ENCODE data around the gene EXOC2.
A peak's percentile ranks its signal among the peaks of the same experiment; 100 is the strongest.

EXOC2 gene

DNA sequence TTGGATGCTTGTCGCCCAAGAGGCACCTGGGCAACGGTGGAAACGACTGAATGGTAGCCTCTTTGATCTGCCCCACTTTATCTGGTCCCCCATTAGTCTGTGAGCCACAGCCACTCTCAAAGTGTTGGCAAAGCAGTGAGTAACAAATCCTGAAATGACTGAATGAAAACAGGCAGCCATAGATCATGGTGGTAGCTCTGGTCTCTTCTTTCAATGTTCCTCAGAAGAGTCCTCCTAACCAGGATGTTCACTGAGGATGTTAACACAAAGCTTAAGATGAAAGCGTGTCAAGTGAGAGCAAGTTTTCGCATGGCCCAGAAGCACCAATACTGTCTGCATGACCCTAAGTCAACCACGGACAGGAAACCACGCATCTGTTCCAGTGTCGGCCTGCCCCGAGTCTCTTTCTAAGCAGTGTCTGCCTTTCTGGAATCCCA lies 194.1 kb downstream of the EXOC2 start:
- DNase-seq (ENCODE audit: low spot score), result peak; percentile 34

DNA sequence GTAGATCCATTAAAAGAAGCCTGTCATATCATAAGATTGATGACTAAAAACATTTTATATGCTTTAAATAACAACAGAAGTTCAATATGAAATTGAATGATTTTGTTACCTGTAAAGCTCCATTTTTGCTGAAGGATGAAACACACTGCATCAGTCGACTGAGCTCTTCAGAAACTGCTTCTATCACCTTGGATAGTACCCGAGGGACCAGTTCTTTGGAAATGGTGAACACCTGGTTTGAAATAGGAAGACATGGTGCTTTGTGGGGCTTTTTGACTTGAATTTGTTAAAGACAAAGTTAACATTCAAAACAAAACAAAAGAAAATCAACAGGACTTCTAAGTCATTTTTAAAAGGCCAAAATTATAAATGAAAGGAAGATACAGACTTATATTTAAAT lies 195.7 kb downstream of the EXOC2 start:
- DNase-seq (ENCODE audit: low spot score), result no peak

DNA sequence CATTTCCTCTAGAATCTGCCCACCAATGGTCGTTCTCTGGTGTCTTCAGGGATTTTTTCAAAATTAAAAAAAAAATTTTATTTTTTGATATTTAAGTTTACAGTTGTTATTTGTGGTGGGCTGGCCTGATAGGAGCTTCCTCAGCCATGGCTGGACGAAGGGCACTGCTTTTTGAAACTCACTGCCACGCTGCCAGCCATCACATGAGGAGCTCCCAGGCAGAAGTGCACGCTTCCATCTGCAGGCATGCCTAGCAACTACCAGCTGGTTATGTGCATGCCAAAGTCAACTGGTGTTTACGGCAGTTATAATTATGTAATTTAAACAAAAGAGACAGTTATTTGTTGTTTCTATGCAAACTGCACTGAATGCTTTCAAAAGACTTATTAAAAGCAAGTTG lies 196.3 kb downstream of the EXOC2 start:
- no peak for DNase-seq (ENCODE audit: low spot score)

DNA sequence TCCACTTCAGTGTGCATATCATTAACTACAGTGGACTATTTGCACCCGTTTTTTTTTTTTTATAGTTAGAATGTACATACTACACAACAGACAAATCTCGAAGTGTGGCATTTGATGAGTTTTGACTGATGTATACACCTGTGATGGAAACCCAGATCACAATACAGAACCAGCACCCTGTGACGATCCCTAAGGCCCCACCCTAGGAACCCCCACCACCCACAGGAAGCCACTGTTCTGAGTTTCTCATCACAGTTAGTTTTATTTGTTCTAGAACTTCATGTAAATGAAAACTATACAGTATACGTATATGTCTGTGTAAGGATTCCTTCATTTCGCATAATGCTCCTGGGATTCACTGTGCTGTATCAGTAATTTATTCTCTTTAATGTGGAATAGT lies 198.5 kb downstream of the EXOC2 start:
- DNase-seq (ENCODE audit: low spot score), result no peak

DNA sequence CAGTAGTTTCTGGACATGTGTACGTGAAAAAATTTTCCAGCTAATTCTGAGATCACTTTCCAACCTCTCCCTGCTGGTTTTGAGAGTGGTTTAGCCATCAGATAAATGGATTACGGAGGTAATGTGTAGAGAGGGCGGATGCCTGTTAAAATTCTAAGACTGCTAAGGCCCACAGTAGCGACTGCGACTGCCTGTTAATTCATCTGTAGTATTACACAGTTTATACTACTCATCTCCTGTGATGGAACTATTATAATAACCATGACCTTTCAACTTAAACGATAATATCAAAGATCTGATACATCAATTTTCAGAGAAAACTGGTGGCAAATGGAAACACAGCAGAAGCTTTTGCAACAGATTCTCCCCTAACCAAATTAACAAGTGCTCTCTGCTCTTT lies 199.1 kb downstream of the EXOC2 start:
- DNase-seq (ENCODE audit: low spot score), result peak; percentile 19

DNA sequence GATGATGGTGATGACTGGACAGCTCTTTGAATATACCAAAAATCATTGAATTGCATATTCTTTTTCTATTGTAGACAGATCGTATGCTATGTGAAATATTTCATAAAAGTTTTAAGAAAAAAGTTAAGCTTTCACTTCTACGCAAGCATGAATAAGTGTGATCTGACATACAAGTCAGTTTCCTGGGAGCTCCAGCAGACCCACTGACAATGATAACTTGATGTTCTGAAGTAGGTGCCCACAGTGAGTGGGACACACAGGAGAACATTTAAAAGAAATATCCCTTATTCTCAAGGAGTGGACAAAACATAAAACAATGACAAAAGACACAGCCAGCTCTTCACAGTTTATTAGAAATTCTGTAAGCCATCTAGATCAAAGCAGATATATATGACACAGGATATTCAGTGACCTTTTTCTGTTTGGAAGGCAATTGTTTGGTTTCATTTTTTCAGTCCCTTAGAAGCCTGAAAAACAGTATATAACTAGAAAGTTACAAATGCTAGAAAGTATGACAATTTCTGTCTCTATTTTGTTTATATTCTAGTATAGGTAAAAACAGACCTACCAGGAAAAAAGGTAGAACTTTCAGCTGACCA lies 200.0 kb downstream of the EXOC2 start:
- no peak for DNase-seq (ENCODE audit: low spot score)

DNA sequence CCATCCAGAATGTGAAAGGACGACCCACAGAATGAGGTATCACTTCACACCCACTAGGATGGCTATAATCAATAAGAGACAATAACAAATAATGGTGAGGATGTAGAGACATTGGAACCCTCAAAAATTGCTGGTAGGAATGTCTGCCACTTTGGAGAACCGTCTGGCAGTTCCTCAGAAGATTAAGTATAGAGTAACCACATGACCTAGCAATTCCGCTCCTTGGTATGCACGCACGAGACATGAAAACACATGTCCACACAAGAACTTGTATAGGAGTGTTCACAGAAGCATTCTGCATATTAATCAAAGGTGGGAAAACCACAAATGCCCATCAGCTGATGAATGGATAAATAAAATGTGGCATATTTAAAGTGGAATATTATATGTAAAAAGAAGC lies 200.8 kb downstream of the EXOC2 start:
- no peak for DNase-seq (ENCODE audit: low spot score)

DNA sequence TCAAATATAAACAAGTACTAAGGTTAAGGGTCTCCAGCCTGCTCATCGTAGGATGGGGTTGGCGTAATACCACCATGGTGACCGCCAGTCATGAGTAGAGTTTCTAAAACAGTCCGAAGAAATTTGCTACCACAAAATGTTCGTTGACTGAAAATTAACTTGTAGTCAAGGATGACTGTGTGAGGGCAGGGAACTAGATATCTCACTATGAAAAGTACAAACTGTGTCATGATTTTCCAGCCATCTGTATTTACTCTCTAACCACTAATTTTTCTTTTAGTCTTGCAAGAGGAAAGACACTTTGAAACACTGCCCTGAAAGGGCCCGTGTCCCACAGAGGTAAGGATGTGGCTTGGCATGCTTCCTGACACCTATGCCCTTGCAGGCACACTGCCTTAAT lies 201.7 kb downstream of the EXOC2 start:
- peak; percentile 51 for DNase-seq (ENCODE audit: low spot score)

DNA sequence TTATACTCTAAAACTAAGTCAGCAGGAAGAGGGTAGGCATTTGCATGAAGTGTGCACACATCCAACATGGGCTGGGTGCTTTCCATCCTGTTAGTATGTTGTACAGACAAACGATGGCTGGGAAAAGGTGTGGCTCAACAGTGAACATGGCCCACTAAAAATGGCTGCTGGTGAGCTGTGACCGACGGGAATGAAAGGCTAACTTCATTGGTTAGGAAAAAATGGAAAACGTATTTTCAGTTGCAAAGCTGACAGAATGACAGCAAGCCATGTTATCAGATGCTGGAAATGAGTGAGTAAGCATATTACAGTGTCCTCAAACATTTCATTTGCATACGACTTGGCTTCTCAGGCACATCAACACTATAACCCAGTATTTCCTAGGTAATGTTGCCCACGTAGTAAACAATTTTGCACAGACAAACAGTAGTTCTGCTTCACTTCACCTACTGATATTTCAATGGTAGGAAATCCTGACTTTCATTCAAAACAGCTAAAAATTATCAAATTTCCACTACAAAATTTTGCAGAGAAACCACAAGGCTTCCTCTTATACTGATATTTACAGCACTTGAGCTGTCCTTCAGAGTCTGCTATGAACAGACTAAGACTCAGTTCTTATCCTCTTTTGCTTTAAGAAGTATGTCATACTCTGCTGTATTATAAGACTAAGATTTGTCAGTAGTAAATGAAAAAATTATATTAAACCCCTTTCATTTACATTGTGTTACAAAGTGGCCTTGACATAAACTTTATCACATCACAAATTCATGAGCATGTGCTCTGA lies 202.5 kb downstream of the EXOC2 start:
- DNase-seq (ENCODE audit: low spot score), result peak; percentile 44

DNA sequence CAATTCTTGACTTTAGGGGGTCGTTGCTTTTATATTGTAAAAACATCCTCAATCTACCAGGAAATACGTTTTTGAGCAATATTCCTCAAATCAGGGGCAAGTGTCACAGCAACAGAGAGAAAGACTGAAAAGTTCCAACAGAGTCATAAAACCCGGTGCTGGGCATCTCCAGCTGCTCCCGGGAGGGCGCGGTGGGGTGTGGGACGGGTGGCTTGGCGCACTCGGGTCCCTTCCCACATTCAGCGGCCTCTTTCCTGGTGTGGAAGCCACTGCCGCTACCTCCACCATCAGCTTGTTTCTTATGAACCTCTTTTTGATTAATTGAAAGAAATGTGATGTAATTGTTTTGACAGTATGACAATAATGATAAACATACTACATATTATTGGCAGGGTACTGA lies 203.2 kb downstream of the EXOC2 start:
- no peak for DNase-seq (ENCODE audit: low spot score)

DNA sequence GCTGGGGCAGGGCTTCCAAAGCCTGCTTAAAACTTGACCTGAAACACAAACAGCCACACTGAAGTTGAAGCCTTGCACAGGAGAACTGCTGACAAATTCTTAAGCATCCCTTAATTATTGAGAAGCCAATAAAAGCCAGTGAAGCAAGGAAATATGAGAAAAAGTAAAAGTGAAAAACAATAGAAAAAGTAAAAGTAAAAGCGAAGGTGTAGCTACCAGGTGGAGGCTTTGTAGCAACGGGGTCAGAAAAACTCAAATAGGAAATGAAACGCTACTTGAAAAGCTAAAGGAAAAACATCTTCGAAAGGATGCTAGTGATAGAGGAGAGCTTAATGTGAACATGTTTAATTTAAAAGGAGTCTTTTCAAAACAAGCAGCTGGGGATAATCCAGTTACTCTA lies 203.9 kb downstream of the EXOC2 start:
- no peak for DNase-seq (ENCODE audit: low spot score)

DNA sequence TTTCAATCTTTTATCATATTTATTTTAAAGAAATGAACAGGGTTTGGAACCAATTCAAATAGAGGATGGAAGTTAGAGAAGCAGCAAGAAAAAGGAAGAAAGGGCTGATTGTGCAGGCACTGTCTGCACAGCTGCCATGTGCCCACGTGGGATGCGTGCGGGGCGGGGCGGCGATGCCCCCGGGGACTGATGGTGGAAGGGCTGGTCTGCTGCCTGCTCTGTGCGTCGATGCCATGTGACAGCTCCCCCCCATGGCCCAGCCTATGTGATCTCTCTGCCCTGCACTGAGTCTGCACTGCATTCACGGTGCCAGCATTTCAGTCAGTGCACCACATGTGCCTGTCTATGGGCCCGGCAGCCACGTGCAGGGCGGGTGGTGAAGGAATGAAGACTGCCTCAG lies 205.0 kb downstream of the EXOC2 start:
- no peak for DNase-seq (ENCODE audit: low spot score)

DNA sequence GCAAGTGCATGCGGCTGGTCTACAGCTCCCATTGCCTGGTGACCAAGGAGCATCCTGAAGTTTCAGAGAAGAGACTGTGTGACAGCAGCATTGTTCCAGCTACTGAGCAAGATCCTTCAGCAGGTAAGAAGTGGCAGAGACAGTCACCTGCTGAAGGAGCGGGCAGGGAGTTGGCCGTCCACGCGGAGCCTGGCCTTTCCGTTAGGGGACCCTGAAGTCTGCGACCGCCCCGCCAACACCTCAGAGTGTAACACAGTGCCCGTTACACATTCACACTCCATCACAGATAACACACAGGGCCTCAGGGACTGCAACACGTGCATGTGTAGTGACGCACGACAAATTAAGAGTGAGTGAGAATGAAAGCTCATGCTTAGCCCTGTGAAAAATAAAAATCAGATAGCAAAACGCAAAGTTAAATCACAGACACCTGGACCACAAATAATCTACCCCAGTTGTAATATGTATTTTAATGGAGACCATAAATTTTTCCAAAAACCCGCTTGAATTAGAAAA lies 207.2 kb downstream of the EXOC2 start:
- DNase-seq (ENCODE audit: low spot score), result no peak

DNA sequence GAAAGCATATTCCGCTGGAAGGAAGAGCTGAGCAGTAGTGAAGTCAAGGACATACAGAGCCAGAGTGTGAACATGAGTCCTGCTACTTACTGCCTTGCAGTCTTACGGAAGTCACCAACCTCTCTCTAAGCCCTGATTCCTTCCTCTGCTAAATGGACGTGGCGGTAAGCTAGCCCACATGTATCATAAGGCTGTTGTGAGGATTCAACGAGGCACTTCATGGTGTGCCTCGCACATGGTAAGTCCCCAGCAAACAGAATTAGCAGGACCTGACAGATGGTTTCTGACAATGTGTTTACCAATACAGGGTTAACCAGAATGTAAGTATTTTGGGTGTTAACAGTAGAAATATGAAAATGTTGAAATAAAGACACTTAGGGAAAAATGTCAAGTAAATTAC lies 208.2 kb downstream of the EXOC2 start:
- DNase-seq (ENCODE audit: low spot score), result no peak

DNA sequence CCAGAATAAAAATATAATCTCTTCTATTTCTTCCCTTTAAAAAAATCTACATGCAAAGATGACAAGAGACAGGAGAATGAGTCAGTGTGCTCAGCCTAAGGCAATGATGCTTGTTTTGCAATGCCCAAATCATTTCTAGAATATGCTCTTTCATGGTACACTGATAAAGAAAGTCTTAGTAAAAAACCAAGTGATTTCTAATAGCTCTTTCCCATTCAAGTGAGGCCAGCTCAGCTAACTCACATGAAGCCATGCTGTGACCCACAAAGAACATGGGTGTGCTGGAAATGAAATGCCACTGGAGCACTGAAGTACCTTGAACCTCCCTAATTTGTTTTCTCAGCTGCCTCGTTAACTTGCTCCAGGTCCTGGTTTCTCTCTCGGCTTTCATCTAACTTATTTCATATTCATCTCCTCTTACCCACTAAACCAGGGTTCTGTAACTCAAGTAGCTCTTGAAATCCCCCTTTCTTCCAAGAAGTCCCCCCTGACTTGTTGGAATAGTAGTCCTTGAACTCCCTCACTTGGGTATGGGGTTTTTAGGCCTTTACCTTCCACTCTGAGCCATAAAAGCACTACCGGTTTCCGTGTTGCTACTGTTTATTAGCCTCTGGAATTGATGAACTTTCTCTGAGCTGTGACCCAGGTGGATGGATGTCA lies 208.7 kb downstream of the EXOC2 start:
- no peak for DNase-seq (ENCODE audit: low spot score)

DNA sequence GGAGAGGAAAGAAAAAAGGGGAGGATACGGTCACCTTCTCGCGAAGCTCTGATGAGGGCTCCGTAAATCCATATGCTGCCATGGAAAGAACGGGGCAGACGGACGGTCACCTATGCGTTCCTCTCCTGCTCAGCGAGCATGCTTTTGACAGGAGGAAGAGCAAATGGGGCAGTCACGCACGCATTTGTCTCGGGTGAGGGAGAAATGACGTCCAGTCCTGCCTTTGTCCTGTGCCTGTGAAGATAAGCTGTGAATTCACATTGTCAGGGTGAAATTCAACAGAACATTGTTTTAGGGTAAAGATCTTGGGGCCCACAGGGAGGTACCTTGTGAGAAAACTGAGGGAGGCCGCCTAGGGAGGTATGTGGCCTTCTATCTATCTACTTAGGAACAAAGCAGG lies 217.6 kb downstream of the EXOC2 start:
- DNase-seq (ENCODE audit: low spot score), result no peak

DNA sequence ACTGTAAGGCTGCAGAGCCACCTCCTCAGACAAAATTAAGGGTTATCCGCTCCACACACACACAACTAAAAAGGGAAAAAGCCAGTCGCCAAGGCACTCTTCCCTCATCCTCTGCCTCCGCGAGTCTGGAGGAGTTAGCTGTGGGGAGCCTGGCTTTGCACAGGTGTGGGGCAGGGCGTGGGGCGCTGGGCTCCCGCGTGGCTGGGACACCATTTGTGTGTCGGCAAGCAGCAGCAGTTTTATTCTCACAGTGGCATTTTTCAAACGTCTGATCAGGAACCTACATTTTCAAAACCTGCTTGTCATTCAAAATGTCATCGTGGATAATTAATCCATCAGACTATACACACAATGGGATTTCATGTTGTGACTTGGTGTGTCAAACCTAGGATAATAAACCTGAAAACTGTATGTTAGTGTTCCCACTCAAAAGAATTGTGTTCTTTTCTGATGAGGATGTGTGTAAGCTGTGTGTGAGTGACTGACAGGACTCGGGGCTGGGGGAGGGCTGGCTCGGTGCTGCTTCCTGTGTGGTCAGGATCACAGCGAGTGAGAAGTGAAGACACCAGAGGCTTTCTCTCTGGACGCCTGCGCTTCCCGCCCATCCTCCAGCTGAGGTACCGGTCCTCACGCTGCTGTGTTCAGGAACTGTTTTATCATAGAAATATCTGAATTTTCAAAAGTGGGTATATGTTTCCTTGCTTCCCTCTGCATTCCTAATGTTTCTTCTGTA lies 218.3 kb downstream of the EXOC2 start:
- peak; percentile 72 for DNase-seq (ENCODE audit: low spot score)

DNA sequence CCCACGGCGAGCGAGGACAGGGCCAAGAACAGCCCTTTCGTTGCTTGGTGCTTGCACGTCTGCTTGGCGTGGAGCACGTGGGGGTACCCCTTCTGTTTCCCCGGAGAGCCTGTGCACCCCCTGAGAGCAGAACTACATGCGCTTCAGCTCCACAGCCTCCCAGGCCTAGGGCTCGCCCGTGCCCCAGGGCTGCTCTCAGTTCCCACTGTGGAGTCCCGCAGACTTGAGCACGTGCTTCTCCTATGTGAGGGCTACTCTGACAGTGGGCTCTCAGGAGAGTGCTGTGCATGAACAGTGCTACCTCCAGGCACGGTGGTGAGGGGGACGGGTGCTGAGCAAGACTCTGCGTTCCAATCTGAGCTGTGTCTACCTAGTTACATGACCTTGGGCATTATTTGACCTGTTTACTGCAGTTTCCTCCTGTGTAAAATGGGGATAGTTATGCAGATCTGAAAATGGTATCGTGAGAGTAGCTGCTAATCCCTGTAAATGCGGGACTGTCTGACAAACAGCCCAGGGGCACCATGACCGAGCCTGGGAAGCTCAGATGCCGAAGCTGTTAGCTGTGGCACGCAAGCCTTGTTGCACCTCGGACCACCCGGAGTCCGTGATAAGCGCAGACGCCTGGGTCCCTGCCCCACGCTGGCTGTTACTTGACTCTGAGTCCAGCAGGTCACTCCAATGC lies 219.0 kb downstream of the EXOC2 start:
- no peak for DNase-seq (ENCODE audit: low spot score)

DNA sequence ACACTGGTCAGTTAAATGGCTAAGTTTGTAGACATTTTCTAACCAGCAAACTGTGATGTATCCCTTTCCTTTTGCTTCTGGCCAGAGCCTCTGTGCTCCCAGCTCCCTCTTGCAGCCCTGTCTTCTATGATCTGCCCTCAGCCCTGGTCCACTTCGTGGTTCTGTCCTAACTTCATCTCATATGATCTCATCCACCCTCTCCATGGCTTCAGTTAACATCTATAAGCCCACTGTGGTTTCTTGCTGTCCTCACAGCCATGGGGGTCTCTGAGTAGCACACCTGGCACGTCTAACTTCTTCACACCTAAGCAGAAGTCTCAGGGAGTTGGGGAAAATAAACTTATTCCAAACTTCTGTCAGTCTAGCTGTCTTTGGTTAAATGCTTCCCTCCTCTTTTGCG lies 219.6 kb downstream of the EXOC2 start:
- DNase-seq (ENCODE audit: low spot score), result no peak

DNA sequence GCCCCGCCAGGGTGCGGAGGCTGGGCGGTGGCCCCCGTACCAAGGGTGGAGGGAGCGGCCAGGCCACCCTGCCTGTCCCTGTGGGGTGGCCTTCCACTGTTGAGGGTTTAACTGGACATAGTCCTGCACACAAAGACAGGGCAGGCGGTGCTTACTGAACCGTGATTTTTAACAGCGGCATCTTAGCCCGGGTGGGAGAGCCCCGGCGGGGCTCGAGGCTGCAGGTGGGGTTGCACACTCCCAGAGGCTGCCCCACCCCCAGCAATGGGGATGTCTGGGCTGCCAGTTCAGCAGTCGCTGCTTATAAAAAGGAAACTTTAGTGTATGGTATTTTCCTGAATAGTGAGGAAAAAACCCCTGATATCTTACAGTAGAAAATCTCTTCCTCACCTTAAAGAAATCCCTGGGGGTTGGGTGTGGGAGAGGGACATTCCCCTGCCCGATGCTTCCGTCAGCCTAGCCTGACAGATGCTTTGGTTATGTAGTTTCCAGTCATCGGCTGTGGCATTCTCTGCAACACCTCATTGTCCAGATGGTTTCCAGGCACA lies 222.0 kb downstream of the EXOC2 start:
- no peak for DNase-seq (ENCODE audit: low spot score)

DNA sequence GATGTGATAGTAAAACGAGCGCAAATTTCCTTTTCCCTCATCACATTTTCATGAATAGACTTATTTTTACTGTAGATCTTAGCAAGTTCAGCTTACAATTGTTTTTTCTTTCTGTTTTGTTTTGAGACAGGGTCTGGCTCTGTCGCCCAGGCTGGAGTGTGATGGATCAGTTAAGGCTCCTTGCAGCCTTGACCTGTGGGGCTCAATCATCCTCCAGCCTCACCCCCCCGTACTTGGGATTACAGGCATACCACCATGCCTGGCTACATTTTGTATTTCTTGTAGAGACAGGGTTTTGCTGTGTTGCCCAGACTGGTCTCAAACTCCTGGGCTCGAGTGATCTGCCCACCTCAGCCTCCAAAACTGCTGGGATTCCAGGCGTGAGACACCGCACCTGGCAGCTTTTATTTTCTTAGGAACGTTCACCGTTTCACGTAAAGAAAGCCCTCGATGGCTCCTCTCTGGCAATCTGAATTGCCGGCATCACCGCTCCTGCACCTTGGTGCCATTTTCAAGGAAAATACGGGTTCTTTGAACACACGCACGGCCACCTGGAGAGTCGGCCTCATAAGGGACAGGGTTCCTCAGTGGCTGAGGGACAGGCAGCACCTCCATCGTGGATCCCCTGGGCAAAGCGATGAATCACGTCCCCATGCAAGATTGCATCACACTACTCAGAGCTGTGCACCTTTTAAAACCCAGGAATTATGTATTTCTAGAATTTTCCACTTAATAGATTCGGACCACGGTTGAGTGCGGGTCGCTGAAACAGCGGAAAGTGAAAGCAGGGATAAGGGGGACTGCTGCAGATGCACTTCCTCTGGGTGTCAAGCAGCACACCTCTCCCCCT lies 222.7 kb downstream of the EXOC2 start:
- no peak for DNase-seq (ENCODE audit: low spot score)

Data from CD4-positive, alpha-beta T cell treated with Interleukin-2 at 100 ng/mL for 4 hours (primary cell).